HEK293T (cell line): Measurements from ENCODE around the gene CCDC159.
"Not testable (repeated sequence)": the region's sequence is repeated elsewhere in the genome, so short reads cannot be mapped to it uniquely, and the experiment has no call there.

Source experiments
- CTCF ChIA-PET: fragments of 350-600 bp; formaldehyde crosslinking; extraction: SDS; loops from one replicate; lab custom pipeline; 2021; ENCODE audit warnings: antibody characterized with exemption, inconsistent platforms; lab: Yijun Ruan, JAX
- POLR2A ChIA-PET: fragments of 350-600 bp; formaldehyde crosslinking; extraction: SDS; loops from one replicate; lab custom pipeline; 2020; ENCODE audit warnings: antibody characterized with exemption, inconsistent platforms; lab: Yijun Ruan, JAX
- DNase-seq: peaks from one replicate; pipeline ENCODE4 v3.0.0; 2012; ENCODE audit warnings: mixed read lengths; ENCODE audit errors: extremely low spot score
- ARNT ChIP-seq: fragments of 450-650 bp; IDR thresholded peaks from 2 replicates; pipeline ENCODE4 v1.6.1; 2017; ENCODE audit warnings: mild to moderate bottlenecking
- BHLHE40 ChIP-seq: fragments of 450-650 bp; IDR thresholded peaks from 2 replicates; pipeline ENCODE4 v1.6.1; 2016; ENCODE audit warnings: mild to moderate bottlenecking, moderate library complexity, borderline replicate concordance
- CTBP1 ChIP-seq: fragments of 450-650 bp; IDR thresholded peaks from 2 replicates; pipeline ENCODE4 v1.6.1; 2016; ENCODE audit warnings: borderline replicate concordance
- ELF4 ChIP-seq: fragments of 450-650 bp; IDR thresholded peaks from 2 replicates; pipeline ENCODE4 v1.6.1; 2017; ENCODE audit warnings: antibody characterized with exemption
- FOXA1 ChIP-seq: fragments of 450-650 bp; IDR thresholded peaks from 2 replicates; pipeline ENCODE4 v1.6.1; 2016; ENCODE audit warnings: mild to moderate bottlenecking
- FOXK2 ChIP-seq: fragments of 450-650 bp; IDR thresholded peaks from 2 replicates; pipeline ENCODE4 v1.6.1; 2016; ENCODE audit warnings: mild to moderate bottlenecking
- FOXM1 ChIP-seq: fragments of 450-650 bp; IDR thresholded peaks from 2 replicates; pipeline ENCODE4 v1.6.1; 2017; ENCODE audit warnings: mild to moderate bottlenecking, borderline replicate concordance
- HDGF ChIP-seq: fragments of 450-650 bp; IDR thresholded peaks from 2 replicates; pipeline ENCODE4 v1.6.1; 2017; ENCODE audit warnings: antibody characterized with exemption, borderline replicate concordance
- L3MBTL2 ChIP-seq: fragments of 450-650 bp; conservative IDR thresholded peaks from 2 replicates; pipeline ENCODE4 v1.6.1; 2016; ENCODE audit warnings: mild to moderate bottlenecking
- LEF1 ChIP-seq: fragments of 450-650 bp; IDR thresholded peaks from 2 replicates; pipeline ENCODE4 v1.6.1; 2017; ENCODE audit warnings: mild to moderate bottlenecking, borderline replicate concordance
- NFRKB ChIP-seq: fragments of 450-650 bp; IDR thresholded peaks from 2 replicates; pipeline ENCODE4 v1.6.1; 2016; ENCODE audit warnings: mild to moderate bottlenecking, moderate library complexity
- PKNOX1 ChIP-seq: fragments of 450-650 bp; IDR thresholded peaks from 2 replicates; pipeline ENCODE4 v1.6.1; 2016
- SP1 ChIP-seq: fragments of 450-650 bp; IDR thresholded peaks from 2 replicates; pipeline ENCODE4 v1.6.1; 2017
- SUZ12 ChIP-seq: fragments of 450-650 bp; IDR thresholded peaks from 2 replicates; pipeline ENCODE4 v1.6.1; 2016; ENCODE audit warnings: mild to moderate bottlenecking
- TARDBP ChIP-seq: fragments of 450-650 bp; IDR thresholded peaks from 2 replicates; pipeline ENCODE4 v1.6.1; 2016
- ZNF384 ChIP-seq: fragments of 450-650 bp; IDR thresholded peaks from 2 replicates; pipeline ENCODE4 v1.6.1; 2016

The CCDC159 gene

GRCh38 chr19:11325544-11325943 lies 20.8 kb upstream of the CCDC159 start:
- ChIA-PET CTCF (no interaction called here), POLR2A (interaction anchor here (1.3 kb wide), 1 partner anchor 14 kb away, joined by 4 read pairs; the partner anchor contains the start of gene RAB3D)
- TF ChIP-seq SUZ12, result no peak
- TF ChIP-seq ELF4, result no peak
- no peak for TF ChIP-seq BHLHE40
- no peak for TF ChIP-seq LEF1
- no peak for TF ChIP-seq FOXK2
- no peak for TF ChIP-seq CTBP1
- no peak for TF ChIP-seq ZNF384
- TF ChIP-seq L3MBTL2, result no peak
- no peak for TF ChIP-seq ARNT
- no peak for TF ChIP-seq FOXM1
- no peak for TF ChIP-seq HDGF
- no peak for TF ChIP-seq SP1
- DNase-seq, result no peak

GRCh38 chr19:11330127-11330526 lies 16.2 kb upstream of the CCDC159 start:
- ChIA-PET CTCF (no interaction called here), POLR2A (no interaction called here)
- TF ChIP-seq FOXM1 (no peak), L3MBTL2 (no peak), ARNT (no peak)
- no peak for DNase-seq

GRCh38 chr19:11331502-11331901 lies 14.8 kb upstream of the CCDC159 start:
- no peak for DNase-seq
- CTCF ChIA-PET, result no interaction called here
- POLR2A ChIA-PET, result interaction anchor here (0.8 to 1.5 kb wide), 2 partner anchors 38 to 43 kb away, joined by 3 to 4 read pairs; partner anchors contain the start of gene SWSAP1
- TF ChIP-seq LEF1 (no peak), BHLHE40 (no peak), FOXA1 (no peak), FOXM1 (no peak), ARNT (no peak), FOXK2 (no peak), CTBP1 (no peak), L3MBTL2 (no peak), SUZ12 (no peak), PKNOX1 (no peak), TARDBP (no peak), SP1 (no peak), ZNF384 (no peak)

- no peak for DNase-seq
- CTCF ChIA-PET, result no interaction called here
- POLR2A ChIA-PET, result no interaction called here
- no peak for TF ChIP-seq BHLHE40
- no peak for TF ChIP-seq L3MBTL2
- TF ChIP-seq FOXA1, result no peak
- no peak for TF ChIP-seq TARDBP
- TF ChIP-seq FOXM1, result no peak
- no peak for TF ChIP-seq ZNF384
Measured at GRCh38 chr19:11332822-11333221, 13.5 kb upstream of the CCDC159 start.

- POLR2A ChIA-PET, DNase-seq: not testable (repeated sequence)
- CTCF ChIA-PET, result interaction anchor here (0.7 kb wide), 1 partner anchor 37 kb away, joined by 3 read pairs; no protein-coding TSS in a partner anchor
Measured at GRCh38 chr19:11333838-11334237, 12.5 kb upstream of the CCDC159 start.

GRCh38 chr19:11335449-11336146 lies 10.7 kb upstream of the CCDC159 start:
- ChIA-PET CTCF (no interaction called here), POLR2A (no interaction called here)
- no peak for DNase-seq
- TF ChIP-seq NFRKB (no peak), ZNF384 (no peak), ARNT (no peak), L3MBTL2 (no peak), LEF1 (no peak)

- TF ChIP-seq ARNT, result no peak
- TF ChIP-seq ZNF384, result no peak
- TF ChIP-seq CTBP1, result no peak
- no peak for TF ChIP-seq PKNOX1
- no peak for TF ChIP-seq HDGF
- TF ChIP-seq SP1, result no peak
- TF ChIP-seq L3MBTL2, result no peak
- TF ChIP-seq TARDBP, result no peak
- no peak for TF ChIP-seq FOXA1
- no peak for TF ChIP-seq ELF4
- no peak for TF ChIP-seq BHLHE40
- no peak for TF ChIP-seq FOXM1
- CTCF ChIA-PET, result no interaction called here
- POLR2A ChIA-PET, result no interaction called here
- DNase-seq, result no peak
Measured at GRCh38 chr19:11337080-11337479, 9.2 kb upstream of the CCDC159 start.
